Mammary epithelial cell (primary cell): ENCODE data around the gene AMPH.

Source experiments
- EZH2 ChIP-seq: IDR thresholded peaks from 2 replicates; pipeline ENCODE4 v1.6.1; 2012; ENCODE audit warnings: low read length, inconsistent platforms, borderline replicate concordance
- TF ChIP-seq, protein P1 (sequence below), 2 donors: IDR thresholded peaks in 1 of 2; conservative IDR thresholded peaks in 1 of 2; 2 replicates each; pipeline ENCODE4 v1.5.1; 2011 to 2012; ENCODE audit warnings: inconsistent platforms in 2 of 2, low read length in 2 of 2, mild to moderate bottlenecking in 2 of 2, control low read depth in 1 of 2, low read depth in 1 of 2; ENCODE audit not compliant: insufficient read depth in 1 of 2; ENCODE audit errors: extremely low read depth in 1 of 2

DNA sequence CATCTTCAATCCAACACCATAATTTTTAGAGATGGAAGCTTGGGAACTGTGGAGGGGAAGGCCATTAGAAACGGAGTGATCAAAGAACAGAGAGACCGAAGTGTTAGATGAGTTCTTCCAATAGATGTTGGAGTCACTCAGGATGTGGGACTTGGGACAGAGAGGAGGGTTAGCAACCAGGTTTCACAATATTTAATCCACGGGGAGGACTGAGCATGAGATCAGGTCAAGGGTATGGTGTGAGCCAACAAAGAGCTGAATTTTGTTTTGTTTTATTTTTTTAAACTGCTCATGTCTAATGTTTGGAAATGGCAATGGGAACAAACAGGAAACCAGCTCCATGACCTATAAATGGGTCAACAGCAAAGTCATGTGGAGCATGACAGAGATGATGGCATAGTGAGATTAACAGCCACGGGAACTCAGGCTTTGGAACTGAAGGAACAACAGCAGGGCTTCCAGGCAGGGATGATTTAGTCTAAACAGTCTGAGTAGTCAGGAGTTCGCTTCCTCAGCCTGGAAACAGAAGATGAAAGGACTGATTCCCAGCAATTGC lies 38.9 kb upstream of the AMPH start:
- TF ChIP-seq, protein P1, sequence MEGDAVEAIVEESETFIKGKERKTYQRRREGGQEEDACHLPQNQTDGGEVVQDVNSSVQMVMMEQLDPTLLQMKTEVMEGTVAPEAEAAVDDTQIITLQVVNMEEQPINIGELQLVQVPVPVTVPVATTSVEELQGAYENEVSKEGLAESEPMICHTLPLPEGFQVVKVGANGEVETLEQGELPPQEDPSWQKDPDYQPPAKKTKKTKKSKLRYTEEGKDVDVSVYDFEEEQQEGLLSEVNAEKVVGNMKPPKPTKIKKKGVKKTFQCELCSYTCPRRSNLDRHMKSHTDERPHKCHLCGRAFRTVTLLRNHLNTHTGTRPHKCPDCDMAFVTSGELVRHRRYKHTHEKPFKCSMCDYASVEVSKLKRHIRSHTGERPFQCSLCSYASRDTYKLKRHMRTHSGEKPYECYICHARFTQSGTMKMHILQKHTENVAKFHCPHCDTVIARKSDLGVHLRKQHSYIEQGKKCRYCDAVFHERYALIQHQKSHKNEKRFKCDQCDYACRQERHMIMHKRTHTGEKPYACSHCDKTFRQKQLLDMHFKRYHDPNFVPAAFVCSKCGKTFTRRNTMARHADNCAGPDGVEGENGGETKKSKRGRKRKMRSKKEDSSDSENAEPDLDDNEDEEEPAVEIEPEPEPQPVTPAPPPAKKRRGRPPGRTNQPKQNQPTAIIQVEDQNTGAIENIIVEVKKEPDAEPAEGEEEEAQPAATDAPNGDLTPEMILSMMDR (conservative IDR thresholded peaks at IDR 0.05 in 1 of 2, IDR thresholded peaks at IDR 0.05 in 1 of 2; ENCODE audit: extremely low read depth in 1 of 2, insufficient read depth in 1 of 2, low read depth in 1 of 2, low read length in 2 of 2) = no peak
- TF ChIP-seq EZH2 = no peak
